K562 (cell line): ENCODE results near the gene FBXW9. TPM values are rescaled to one million over a fixed set of nuclear protein-coding genes. Genes with fewer than 3 reads are reported as not detected.
A peak's percentile ranks its signal among the peaks of the same experiment; 100 is the strongest.

Experiments
- ATF7 ChIP-seq: fragments of 450-650 bp; IDR thresholded peaks from 2 replicates; pipeline ENCODE4 v1.7.1; 2014; ENCODE audit warnings: mild to moderate bottlenecking, moderate library complexity
- BRCA1 ChIP-seq, 2 experiments: fragments of 450-650 bp in 1 of 2; sonication (generic) in 1 of 2; formaldehyde crosslinking in 1 of 2; IDR thresholded peaks; 2 replicates each; pipeline versions ENCODE4 v1.5.0 to v1.6.1; 2017 to 2020; ENCODE audit warnings: mild to moderate bottlenecking in 1 of 2, missing genetic modification reagents in 1 of 2
- CXXC5 ChIP-seq: fragments of 250-450 bp; sonication (Bioruptor Pico); IDR thresholded peaks from 2 replicates; pipeline ENCODE4 v1.8.0; 2022; ENCODE audit warnings: inconsistent platforms, mild to moderate bottlenecking, moderate library complexity
- ETV5 ChIP-seq: sonication (generic); formaldehyde crosslinking; IDR thresholded peaks from 2 replicates; pipeline ENCODE4 v1.4.0; 2020; ENCODE audit warnings: low read depth, mild to moderate bottlenecking, missing genetic modification reagents
- FOS ChIP-seq: IDR thresholded peaks from 3 replicates; pipeline ENCODE4 v1.6.1; 2011; ENCODE audit not compliant: insufficient read length; ENCODE audit errors: extremely low read depth
- FOXA3 ChIP-seq, 2 experiments: fragments of 450-650 bp in 1 of 2; sonication (generic) in 1 of 2; formaldehyde crosslinking; IDR thresholded peaks in 1 of 2; conservative IDR thresholded peaks in 1 of 2; 2 replicates each; pipeline versions ENCODE4 v1.4.0 to v1.8.0; 2020 to 2022; ENCODE audit warnings: mild to moderate bottlenecking in 2 of 2, missing genetic modification reagents in 1 of 2
- KLF6 ChIP-seq: fragments of 250-450 bp; sonication (Bioruptor Pico); IDR thresholded peaks from 2 replicates; pipeline ENCODE4 v1.4.0; 2020; ENCODE audit warnings: mild to moderate bottlenecking, moderate library complexity, borderline replicate concordance
- NFXL1 ChIP-seq: fragments of 450-650 bp; formaldehyde crosslinking; IDR thresholded peaks from 2 replicates; pipeline ENCODE4 v1.4.0; 2021; ENCODE audit warnings: mild to moderate bottlenecking
- RFX1 ChIP-seq: fragments of 450-650 bp; IDR thresholded peaks from 2 replicates; pipeline ENCODE4 v1.6.1; 2016; ENCODE audit warnings: mild to moderate bottlenecking, moderate library complexity
- SIN3B ChIP-seq: fragments of 450-650 bp; IDR thresholded peaks from 2 replicates; pipeline ENCODE4 v1.6.1; 2017; ENCODE audit warnings: low read depth, mild to moderate bottlenecking, moderate library complexity
- SMAD1 ChIP-seq: fragments of 150-350 bp; IDR thresholded peaks from 2 replicates; pipeline ENCODE4 v1.6.1; 2014; ENCODE audit warnings: low read length, low read depth; ENCODE audit not compliant: partially characterized antibody
- SNIP1 ChIP-seq: fragments of 450-650 bp; IDR thresholded peaks from 2 replicates; pipeline ENCODE4 v1.7.1; 2017; ENCODE audit warnings: low read depth, mild to moderate bottlenecking
- SUPT5H ChIP-seq: fragments of 450-650 bp; IDR thresholded peaks from 2 replicates; pipeline ENCODE4 v1.6.1; 2016
- TCF3 ChIP-seq: sonication (generic); formaldehyde crosslinking; IDR thresholded peaks from 2 replicates; pipeline ENCODE4 v1.4.0; 2020; ENCODE audit warnings: mild to moderate bottlenecking, missing genetic modification reagents
- TEAD1 ChIP-seq, 2 experiments: fragments of 450-650 bp in 1 of 2; sonication (generic) in 1 of 2; formaldehyde crosslinking; IDR thresholded peaks; 2 replicates each; pipeline versions ENCODE4 v1.4.0 to v1.8.0; 2020 to 2022; ENCODE audit warnings: mild to moderate bottlenecking in 2 of 2, missing genetic modification reagents in 1 of 2
- U2AF2 ChIP-seq: fragments of 200-400 bp; formaldehyde crosslinking; optimal IDR thresholded peaks from 2 replicates; pipeline ENCODE3; 2017; ENCODE audit warnings: low read depth, mild to moderate bottlenecking, low read length
- ZNF217 ChIP-seq: sonication (generic); formaldehyde crosslinking; IDR thresholded peaks from 2 replicates; pipeline ENCODE4 v1.8.0; 2022; ENCODE audit warnings: mild to moderate bottlenecking, missing genetic modification reagents
- ZNF24 ChIP-seq: fragments of 450-650 bp; IDR thresholded peaks from 2 replicates; pipeline ENCODE4 v1.6.1; 2016
- ZNF644 ChIP-seq: fragments of 200-800 bp; sonication (Bioruptor generic); IDR thresholded peaks from 2 replicates; pipeline ENCODE4 v1.6.1; 2016; ENCODE audit warnings: low read depth, missing genetic modification characterization, missing compliant biosample characterization
- ZNF764 ChIP-seq: fragments of 250-450 bp; sonication (Bioruptor Pico); IDR thresholded peaks from 2 replicates; pipeline ENCODE4 v1.4.0; 2020; ENCODE audit warnings: low read depth, mild to moderate bottlenecking, moderate library complexity
- polyA plus RNA-seq, 8 experiments: library from polyadenylated mRNA; depleted of rRNA in 4 of 8; stranded (reverse) in 5 of 8; unstranded in 3 of 8; fragments of >200 nt; fragmentation: Nextera tagmentation in 2 of 8; fragmentation: Illumina TruSeq in 1 of 8; extraction: Ambion mirVana in 2 of 8; extraction: Trizol in 1 of 8; gene quantifications; 2 replicates each; pipeline versions ENCODE4 v1.2.1 to v1.2.3, GENCODE V29; 2011 to 2014; ENCODE audit warnings: inconsistent platforms in 1 of 8, missing spikeins in 1 of 8
- total RNA-seq, 7 experiments: library from RNA; depleted of rRNA in 6 of 7; stranded (reverse); fragments of >200 nt in 6 of 7; fragmentation: Illumina TruSeq in 2 of 7; extraction: Trizol in 2 of 7; gene quantifications; 2 replicates each; pipeline versions ENCODE4 v1.2.1 to v1.2.3, GENCODE V29; 2011 to 2021; ENCODE audit warnings: low replicate concordance in 1 of 7
- TF ChIP-seq, protein P1 (sequence below): fragments of 450-650 bp; formaldehyde crosslinking; conservative IDR thresholded peaks from 2 replicates; pipeline ENCODE4 v1.4.0; 2022; ENCODE audit warnings: mild to moderate bottlenecking, missing genetic modification characterization
- TF ChIP-seq, protein P2 (sequence below): fragments of 450-650 bp; conservative IDR thresholded peaks from 2 replicates; pipeline ENCODE4 v1.6.1; 2016; ENCODE audit warnings: missing genetic modification characterization, low read depth, mild to moderate bottlenecking, missing compliant biosample characterization, moderate library complexity
- TF ChIP-seq, protein P3 (sequence below): fragments of 150-350 bp; conservative IDR thresholded peaks from 2 replicates; pipeline ENCODE4 v1.6.1; 2014; ENCODE audit warnings: low read length

The FBXW9 gene
- total and polyA plus RNA-seq, 9 of the 15 experiments (the other 6 are each of a cell fraction or from before 2014, with no cell fraction given) = 0.23 to 21.7 (median 6.2) TPM

DNA sequence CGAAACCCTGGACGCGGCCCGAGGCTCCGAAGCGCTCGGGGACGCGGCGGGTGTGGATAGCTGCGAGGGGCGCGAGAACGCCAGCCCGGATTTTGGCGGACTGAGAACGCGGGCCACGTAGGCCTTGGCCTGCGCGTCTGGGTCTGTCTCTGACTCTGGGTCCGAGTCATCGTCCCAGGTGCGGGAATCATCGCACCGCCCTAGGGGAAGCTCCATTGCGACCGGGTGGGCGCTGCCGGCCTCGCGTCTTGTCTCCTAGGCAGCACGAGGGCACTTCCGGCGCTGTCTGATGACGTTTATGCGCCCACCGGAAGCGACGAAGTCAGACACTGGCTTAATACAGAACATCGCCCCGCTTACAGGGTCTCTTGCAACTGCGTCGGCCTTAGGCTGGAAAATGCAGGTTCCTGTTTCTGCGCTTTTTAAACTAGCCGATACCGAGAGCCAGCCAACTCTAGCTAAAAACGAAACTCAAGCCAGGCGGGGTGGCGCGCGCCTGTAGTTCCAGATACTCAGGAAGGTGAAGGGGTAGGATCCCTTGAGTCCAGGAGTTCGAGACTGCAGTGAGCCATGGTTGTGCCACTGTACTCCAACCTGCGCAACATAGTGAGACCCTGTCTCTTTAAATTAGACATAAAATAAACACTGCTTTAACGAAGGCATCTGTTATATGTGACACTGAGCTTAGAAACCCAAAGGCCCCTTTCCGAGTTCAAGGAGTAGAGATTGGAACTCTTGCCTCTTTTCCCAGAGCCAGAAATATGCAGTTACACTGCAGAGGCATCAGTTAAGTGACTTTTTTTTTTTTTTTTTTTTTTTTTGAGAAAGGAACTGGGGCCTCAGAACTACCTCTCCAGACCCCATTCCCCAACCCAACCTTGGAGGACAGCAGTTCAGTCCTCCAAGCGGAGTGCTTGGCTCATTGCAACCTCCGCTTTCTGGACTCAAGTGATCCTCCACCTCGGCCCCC, at the start of gene FBXW9 (continued):
- TF ChIP-seq SIN3B = peak; percentile 91
- TF ChIP-seq SUPT5H = peak; percentile 85
- TF ChIP-seq, protein P1, sequence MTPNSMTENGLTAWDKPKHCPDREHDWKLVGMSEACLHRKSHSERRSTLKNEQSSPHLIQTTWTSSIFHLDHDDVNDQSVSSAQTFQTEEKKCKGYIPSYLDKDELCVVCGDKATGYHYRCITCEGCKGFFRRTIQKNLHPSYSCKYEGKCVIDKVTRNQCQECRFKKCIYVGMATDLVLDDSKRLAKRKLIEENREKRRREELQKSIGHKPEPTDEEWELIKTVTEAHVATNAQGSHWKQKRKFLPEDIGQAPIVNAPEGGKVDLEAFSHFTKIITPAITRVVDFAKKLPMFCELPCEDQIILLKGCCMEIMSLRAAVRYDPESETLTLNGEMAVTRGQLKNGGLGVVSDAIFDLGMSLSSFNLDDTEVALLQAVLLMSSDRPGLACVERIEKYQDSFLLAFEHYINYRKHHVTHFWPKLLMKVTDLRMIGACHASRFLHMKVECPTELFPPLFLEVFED = no peak
- TF ChIP-seq TEAD1 (CRISPR knock-in tag; IDR thresholded peaks at IDR 0.05) = no peak
- TF ChIP-seq, protein P2, sequence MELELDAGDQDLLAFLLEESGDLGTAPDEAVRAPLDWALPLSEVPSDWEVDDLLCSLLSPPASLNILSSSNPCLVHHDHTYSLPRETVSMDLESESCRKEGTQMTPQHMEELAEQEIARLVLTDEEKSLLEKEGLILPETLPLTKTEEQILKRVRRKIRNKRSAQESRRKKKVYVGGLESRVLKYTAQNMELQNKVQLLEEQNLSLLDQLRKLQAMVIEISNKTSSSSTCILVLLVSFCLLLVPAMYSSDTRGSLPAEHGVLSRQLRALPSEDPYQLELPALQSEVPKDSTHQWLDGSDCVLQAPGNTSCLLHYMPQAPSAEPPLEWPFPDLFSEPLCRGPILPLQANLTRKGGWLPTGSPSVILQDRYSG = no peak
- TF ChIP-seq SMAD1 = no peak
- TF ChIP-seq, protein P3, sequence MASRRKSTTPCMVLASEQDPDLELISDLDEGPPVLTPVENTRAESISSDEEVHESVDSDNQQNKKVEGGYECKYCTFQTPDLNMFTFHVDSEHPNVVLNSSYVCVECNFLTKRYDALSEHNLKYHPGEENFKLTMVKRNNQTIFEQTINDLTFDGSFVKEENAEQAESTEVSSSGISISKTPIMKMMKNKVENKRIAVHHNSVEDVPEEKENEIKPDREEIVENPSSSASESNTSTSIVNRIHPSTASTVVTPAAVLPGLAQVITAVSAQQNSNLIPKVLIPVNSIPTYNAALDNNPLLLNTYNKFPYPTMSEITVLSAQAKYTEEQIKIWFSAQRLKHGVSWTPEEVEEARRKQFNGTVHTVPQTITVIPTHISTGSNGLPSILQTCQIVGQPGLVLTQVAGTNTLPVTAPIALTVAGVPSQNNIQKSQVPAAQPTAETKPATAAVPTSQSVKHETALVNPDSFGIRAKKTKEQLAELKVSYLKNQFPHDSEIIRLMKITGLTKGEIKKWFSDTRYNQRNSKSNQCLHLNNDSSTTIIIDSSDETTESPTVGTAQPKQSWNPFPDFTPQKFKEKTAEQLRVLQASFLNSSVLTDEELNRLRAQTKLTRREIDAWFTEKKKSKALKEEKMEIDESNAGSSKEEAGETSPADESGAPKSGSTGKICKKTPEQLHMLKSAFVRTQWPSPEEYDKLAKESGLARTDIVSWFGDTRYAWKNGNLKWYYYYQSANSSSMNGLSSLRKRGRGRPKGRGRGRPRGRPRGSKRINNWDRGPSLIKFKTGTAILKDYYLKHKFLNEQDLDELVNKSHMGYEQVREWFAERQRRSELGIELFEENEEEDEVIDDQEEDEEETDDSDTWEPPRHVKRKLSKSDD = no peak
- TF ChIP-seq RFX1 = peak; percentile 94
- TF ChIP-seq ZNF764 = no peak
- TF ChIP-seq KLF6 = no peak
- TF ChIP-seq FOXA3 (CRISPR knock-in tag; conservative IDR thresholded peaks at IDR 0.05 in 1 of 2, IDR thresholded peaks at IDR 0.05 in 1 of 2) = 0 out of 4 replicates have a peak, but pooled peaks of 1 of the 2 experiments have one; percentile 22
- peak; percentile 66; the same call in 1 of the 2 replicates for TF ChIP-seq ETV5 (CRISPR knock-in tag)
- peak; percentile 53 for TF ChIP-seq CXXC5 (CRISPR knock-in tag)
- TF ChIP-seq TCF3 = no peak
- TF ChIP-seq FOS = no peak
- TF ChIP-seq ZNF217 (CRISPR knock-in tag) = no peak
- TF ChIP-seq ZNF24 = no peak
- no peak for TF ChIP-seq ZNF644
- TF ChIP-seq U2AF2 = no peak
- no peak for TF ChIP-seq SNIP1
- TF ChIP-seq NFXL1 = no peak
- TF ChIP-seq ATF7 = peak; percentile 74; the same call in 1 of the 2 replicates
- no peak for TF ChIP-seq BRCA1 (IDR thresholded peaks at IDR 0.05)
- no peak for TF ChIP-seq BRCA1 (CRISPR knock-in tag; IDR thresholded peaks at IDR 0.05)
